ENCODE measurements around the gene KYNU.

DNA sequence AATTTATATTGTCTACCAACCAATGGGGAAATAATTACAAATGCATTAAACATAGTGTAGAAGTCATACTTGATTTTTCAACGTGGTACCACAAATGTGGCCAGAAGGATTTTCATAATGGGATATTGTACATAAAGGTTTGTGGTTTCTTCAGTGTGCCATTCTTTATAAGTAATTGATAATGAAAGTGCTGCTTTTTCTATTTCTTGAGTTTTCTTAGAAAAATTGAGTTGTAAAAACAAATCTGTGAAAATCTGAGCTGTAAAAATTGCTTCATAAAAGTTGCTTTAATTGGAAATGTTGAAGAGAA, 103.6 kb downstream of the KYNU start:
- TF ChIP-seq POLR2A (IDR thresholded peaks at IDR 0.05; ENCODE audit: low read length) (no peak), GATA1 (IDR thresholded peaks at IDR 0.05; ENCODE audit: low read depth, low read length) (no peak)
